HG03095 (cell line): ENCODE results near the gene ZNF445.
"Not testable (repeated sequence)": the region's sequence is repeated elsewhere in the genome, so short reads cannot be mapped to it uniquely, and the experiment has no call there.

ENCODE experiments used
- ATAC-seq: cut with Tn5 transposase; IDR thresholded peaks from one replicate; pipeline ENCODE4 v1.9.1; 2021; ENCODE audit warnings: moderate library complexity; ENCODE audit not compliant: unreplicated experiment

The ZNF445 gene

GRCh38 chr3:44402548-44402947 lies 74.9 kb downstream of the ZNF445 start:
- no peak for ATAC-seq

GRCh38 chr3:44400771-44401170 lies 76.7 kb downstream of the ZNF445 start:
- no peak for ATAC-seq

GRCh38 chr3:44398853-44399252 lies 78.6 kb downstream of the ZNF445 start:
- ATAC-seq: no peak

- not testable (repeated sequence) for ATAC-seq
Measured at GRCh38 chr3:44398271-44398670, 79.2 kb downstream of the ZNF445 start.

- no peak for ATAC-seq
Measured at GRCh38 chr3:44396200-44397171, 81.0 kb downstream of the ZNF445 start.

- ATAC-seq: no peak
Measured at GRCh38 chr3:44395714-44396113, 81.8 kb downstream of the ZNF445 start.

- no peak for ATAC-seq
Measured at GRCh38 chr3:44392489-44392888, 85.0 kb downstream of the ZNF445 start.

- no peak for ATAC-seq
Measured at GRCh38 chr3:44387404-44387803, 90.1 kb downstream of the ZNF445 start.
